Hematopoietic multipotent progenitor cell treated with erythropoietin and hydrocortisone succinate and interleukin-3 and kit ligand, for 6 days (in vitro differentiated cells): Measurements from ENCODE around the gene GSG1L.

Source experiments
- DNase-seq: peaks from one replicate; pipeline ENCODE4 v3.0.0-alpha.2; 2015

GSG1L gene

DNA sequence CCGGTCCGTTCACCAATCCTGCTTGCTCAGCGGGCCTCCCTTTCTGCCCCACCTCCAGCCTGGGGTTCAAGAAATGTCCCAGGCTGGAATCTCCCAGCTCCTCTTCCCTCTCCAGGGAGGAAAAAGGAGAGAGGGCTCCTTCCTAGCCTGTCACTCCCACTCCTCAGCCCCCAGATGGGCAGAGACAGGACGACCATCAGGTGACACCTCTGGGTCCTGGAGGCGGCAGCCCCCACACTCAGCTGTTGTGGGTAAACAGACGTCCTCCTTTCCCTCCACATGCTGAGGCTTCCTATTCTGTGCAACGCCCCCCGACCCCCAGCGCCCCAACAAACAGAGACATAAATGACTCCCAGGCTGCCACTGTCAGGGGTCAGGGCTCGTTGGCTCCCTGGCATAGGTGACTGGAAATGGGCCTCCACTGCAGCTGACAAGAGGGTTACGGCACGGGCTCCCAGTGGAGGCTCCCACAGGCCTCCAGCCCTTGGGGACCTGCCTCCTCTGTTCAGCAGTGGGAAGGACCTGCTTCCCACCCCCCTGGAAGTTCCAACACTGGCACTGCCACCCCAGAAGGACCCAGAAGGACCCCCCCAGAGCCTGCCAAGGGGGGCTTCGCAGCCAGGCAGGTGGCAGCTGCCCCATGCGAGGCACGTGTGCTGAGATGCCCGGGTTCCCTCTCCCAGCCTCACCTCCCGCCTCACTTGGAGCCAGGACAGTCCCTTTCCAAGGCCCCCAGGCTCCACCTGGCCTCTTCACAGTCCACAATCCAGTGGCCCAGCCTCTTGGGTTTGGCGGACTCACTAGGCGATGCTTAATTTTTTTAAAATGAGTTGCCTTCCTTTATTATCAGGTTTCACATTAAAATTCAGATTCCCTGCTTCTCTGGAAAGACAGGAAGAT, 281.3 kb downstream of the GSG1L start:
- no peak for DNase-seq

DNA sequence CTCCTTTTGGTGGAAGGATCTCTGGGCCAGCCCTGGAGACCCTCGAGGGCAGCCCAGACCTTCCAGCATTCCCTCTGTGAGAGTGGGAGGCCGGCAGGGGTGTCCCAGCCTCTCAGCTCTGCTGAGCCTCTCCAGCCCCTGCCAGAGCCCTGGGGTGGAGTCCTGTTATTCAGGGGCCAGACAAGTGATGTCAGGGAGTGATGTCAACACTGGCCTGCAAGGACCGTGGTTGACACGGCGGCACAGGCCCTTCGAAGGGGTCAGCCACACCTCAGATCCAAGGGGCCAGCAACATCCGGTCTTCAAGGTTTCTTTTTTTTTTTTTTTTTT, 282.4 kb downstream of the GSG1L start:
- DNase-seq: no peak

DNA sequence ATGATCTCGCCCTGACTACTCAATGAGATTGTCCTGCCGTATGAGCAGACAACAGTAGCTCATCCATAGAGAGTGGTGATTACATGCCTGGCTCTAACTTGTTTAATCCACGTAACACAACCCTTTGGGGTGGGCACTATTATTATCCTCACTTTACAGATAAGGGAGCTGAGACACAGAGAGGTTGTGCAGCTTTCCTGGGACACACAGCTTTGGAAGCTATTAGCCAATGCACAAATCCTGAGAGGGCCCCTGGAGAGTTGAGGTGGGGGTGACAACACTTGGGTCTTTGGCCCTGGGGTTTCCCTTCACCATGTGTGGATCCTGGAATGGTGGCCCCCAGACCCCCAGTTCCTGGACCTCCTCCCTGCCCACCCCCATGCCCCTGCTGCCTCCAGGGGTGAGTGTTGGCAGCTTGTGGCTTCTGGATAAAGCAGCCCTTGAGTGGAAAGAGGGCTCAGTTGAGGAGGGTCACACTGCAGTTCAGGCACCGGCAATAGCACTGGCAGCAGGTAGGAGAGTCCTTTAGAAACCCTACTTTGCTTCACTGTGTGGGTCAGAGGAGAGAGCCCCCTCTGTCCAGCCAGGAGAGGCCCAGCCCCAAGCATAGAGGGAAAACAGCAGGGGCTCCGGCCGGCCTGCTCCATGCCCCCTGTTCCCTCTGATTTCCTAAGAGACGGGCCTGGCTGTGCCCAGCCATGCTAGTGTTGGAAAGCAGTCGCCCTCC, 282.9 kb downstream of the GSG1L start:
- no peak for DNase-seq

DNA sequence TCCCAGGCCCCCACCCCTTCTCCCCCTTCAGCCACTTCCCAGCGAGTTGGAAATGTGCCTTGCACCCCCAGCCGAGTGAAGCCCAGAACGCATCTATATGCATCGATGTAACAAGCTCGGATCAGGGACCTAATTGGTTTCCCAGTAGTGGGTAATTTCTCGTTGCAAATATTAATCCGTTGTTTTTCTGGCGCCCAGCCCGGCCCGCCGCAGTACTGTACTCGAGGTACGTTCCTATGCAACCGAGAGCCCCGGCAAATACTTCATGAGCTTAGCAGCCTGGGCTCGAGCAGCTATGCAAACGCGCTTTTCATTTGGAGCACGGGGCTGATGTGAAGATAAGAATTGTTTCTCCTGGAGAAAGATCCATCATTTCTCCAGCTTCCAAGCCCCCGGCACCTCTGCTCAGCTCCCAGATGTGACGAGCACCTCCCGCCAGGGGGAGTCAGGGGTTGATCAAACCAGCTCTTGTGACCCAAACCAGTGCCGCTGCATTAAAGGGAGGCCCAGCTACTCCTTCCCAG, 283.8 kb downstream of the GSG1L start:
- DNase-seq: no peak

DNA sequence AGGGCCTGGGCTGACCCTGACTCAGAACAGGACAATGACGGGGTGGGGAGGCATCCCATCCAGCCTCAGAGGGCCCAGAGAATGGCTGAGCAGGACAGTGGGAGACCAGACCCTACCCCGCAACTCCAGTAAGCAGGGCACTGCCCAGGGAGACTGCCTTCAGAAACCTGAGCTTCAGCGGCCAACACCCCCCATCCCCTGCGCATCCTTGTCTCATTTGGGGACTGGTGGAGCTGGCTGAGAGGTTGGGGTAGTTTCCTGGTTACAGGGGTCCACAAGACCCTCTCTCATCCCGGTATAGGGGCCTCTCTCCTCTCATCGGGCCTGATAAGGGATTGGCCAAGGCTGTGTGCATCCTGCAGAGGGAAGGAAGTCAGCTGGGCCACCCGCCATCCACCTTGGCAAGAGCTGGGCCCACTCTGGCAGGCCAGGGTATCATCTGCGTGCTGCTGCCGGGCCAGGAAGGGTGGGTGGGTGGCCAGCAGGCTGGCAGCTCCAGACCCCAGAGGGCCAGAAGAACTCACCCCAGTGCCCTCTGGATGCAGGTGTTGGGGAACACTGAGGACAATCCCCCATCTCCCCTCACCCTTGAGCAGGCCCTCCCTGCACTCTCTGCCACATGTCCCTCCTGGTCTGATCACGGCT, 284.5 kb downstream of the GSG1L start:
- DNase-seq: no peak

DNA sequence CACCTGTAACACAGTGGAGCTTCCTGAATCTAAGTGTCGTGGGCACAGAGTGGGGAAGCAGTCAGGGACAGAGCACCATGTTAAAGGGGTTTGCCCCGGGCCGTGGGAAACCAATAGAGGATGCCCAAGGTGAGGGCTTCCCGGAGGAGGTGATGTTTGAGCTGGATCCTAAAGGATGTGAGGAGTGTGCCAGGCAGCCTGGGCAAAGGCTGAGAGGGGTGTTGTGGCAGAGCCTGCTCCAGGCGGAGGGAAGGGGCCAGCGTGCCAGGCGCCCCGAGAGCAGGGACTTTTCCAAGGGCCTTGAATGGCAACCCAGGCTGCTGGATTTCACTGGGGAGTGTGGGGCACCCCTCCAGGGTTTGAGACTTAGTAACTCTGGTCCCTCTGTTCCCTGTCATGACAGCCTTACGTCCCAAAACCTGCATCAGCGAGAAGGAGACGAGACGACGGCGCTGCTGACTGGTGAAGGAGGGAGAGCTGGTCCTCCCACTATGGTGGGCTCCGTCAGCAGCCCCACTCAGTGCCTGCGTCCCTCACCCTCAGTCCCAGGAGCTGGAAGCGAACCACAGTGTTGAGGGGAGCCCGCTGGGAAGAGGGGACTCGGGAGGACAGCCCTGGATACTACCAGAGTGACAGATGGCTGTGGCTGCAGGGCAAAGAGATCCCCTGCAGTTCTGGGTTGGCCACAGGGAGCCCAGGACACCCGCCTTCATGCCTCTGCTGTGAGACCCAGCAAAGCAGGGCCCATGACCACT, 285.2 kb downstream of the GSG1L start:
- no peak for DNase-seq

DNA sequence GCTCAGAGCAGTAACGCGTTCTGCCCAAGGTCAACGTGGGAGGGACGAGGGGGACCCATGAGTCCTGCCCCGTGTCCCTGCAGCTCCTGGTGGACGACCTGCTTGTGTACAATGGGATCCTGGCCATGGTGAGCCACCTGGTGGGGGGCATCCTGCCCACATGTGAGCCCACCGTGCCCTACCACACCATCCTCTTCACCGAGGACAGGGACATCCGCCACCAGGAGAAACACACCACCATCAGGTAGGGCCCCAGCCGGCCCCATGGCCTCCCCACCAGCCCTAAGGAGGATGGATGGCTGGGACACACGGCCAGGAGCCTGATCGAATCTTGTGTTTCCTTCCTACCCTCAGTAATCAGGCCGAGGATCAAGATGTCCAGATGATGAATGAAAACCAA, 286.0 kb downstream of the GSG1L start:
- no peak for DNase-seq

DNA sequence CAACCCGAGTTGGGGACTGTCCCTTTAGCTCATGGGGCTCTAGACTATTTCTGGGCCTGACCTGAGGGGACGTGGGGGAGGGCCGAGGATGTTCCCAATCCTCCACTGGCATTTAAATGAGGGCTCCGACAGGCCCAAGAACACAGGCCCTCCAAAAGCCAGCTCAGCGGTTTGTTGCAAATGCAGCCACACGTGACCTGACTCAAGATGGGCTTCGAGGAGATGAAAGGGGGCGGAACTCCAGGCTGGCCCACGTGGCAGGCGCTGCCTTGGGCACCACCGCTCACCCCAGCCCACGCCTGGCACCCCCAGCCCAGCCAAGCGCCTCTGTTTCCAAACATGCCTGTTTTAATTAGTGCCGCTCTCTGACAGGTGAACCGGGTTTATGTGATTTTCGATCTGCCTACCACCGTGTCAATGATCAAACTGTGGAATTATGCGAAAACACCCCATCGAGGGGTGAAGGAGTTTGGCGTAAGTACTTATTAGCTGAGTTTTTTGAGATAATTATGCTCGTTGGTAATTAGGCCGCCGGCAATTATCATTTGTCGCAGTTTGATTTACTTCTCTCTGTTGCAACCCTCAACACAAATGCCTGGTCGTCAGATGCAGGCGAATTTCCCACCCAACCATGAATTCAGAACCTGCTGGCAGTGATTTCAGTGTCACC, 286.8 kb downstream of the GSG1L start:
- DNase-seq: no peak

DNA sequence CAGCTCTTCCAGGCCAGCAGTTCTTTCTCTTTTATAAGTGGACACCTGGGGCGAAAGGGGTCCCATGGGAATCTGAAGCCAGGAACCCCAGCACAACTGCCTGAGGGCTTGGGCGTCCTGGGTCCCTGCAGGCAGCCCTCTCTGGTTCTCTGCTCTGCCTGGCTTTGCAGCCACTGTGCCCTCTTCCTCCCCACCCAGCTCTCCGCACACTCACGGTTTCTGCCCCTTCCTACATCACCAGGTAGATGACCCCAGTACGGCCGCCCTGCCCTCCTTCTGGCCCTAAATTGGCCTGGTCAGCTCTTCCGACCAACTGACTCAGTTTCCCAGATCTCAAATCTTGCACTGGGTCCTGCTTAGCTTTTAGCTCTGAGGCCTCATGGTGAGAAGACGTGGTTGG, 288.3 kb downstream of the GSG1L start:
- no peak for DNase-seq

DNA sequence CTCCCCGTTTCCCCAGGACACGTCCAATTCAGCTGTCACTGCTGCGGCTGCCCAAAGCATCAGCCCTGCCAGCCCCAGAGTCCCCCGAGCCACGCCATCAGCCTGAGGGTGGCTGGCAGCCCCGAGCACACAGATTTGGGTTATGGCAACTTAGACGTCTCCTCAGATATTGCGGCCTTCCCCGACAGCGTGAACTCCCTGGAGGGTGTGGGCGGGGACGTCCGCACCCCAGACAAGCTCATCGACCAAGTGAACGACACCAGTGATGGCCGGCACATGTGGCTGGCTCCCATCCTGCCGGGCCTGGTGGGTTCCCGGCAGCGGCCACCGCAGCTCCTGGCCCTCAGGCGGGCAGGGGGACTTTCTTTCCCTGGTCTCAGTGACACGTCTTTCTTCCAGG, 288.7 kb downstream of the GSG1L start:
- DNase-seq: no peak

DNA sequence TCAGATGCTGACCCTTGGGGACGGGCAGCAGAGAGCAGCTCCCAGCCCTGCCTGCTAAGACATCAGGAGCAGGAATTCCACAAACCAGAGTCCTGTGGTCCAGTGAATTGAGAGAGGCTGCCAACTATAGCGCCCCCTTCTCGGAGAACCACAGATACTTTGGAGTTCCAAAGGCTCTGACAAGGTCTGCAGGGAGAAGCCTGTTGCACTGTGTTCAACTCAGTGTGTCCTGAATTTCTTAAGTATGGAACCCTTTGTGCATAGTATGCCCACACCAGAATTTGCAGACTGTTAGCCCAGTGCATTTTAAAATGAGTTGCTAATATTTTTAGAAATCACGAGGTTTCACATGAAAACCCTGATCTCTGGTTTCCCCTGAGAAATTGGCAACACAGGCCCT, 290.2 kb downstream of the GSG1L start:
- DNase-seq: no peak

DNA sequence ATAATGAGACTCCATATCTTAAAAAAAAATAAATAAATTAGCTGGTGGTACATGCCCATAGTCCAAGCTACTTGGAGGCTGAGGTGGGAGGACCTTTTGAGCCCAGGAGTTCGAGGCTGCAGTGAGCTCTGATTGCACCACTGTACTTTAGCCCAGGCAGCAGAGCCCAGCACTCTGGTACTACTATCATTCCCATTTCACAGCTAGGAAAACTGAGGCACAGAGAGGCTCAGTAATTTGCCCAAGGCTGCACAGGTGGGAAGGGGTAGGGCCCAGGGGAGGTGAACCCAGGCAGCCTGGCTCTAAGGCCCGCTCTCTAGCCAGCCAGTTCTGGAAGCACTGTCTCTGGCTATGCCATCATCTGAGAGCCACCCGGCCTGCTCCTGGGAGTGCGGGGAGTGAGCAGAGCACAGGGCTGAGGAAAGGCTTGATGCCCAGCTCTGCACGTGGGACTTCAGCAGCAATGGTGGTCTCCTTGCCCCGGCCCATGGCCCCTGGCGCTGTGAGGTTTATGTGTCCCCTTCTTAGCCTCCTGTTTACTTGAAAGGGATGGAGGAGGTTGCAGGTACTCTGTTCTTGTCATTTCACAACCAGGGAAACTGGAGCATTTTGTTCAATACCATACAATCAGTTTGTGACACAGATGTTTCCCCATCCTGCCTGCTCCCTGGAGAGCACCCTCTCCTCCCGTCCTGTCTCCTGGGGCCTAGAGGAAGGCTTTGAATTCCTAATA, 291.3 kb downstream of the GSG1L start:
- DNase-seq: no peak

DNA sequence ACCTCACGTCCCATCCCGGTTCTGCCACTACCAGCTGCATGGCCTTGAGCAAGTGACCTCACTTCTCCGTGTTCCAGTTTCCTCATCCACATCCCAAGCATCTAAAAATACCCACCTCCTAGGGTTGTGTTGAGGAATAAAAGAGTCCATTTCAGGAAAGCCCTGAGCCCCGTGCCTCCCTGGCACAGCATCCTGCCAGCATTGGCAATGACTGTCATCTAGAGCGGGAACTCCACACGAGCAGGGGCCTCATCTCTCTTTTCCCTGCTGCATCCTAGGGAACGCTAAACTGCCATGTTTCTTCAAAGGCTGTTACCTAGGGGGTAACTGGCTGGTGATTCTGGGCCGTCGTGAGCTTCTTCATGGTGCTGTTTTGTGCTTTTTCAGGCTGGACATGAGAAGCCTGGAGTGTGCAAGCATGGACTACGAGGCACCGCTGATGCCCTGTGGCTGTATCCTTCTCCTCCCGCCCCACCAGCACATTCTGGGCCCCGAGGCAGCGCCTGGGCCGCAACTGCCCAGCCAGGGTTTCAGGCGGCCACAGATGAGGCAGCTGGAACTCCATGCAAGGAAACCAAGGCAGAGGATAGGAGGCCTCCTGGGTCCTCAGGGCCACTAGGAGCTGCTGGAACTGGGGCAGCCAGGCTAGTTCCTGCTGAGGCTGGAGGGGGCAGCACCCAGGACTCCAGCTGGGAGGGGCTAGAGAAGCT, 292.2 kb downstream of the GSG1L start:
- DNase-seq: no peak

DNA sequence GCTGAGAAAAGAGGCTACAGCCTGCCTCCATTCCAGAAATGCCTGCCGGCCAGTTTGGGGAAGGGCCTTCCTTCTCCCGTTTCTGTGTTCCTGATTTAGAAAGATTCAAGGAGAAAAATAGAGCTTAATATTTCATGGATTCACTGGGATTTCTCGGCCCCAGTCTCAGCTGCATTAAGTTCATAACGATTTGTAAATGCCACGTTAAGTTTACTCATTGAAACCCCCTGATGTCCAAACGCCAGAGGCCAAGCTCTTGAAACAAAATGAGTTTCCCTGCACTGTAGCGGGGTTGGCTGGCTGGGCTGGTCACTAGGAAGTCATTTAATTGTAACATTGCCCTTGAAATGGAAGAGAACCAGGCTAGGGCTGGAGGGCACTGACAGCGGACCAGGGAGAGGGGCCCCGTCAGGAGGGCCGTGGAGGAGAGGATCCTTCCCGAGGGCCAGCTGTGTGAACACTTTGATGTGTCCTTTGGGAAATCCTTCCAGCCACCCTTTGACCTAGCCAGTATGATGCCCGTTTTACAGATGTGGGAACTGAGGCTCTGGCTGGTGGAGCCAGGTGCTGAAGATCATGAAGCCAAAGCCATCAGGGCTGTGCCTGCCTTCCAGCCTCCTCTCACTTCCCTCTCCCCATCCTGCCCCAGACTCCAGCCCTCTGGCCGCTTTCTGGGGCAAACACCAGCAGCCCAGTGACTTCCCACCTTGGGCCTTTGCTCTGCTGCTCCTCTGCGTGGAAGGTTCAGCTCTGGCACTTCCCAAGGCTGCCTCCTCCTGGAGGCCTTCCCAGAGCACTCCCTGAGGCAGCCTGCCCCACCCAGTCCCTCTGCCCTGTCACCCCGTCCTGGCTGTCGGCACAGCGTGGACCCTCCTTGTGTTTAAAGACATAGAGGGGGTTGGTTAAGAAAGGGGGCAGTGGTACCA, 293.0 kb downstream of the GSG1L start:
- no peak for DNase-seq

DNA sequence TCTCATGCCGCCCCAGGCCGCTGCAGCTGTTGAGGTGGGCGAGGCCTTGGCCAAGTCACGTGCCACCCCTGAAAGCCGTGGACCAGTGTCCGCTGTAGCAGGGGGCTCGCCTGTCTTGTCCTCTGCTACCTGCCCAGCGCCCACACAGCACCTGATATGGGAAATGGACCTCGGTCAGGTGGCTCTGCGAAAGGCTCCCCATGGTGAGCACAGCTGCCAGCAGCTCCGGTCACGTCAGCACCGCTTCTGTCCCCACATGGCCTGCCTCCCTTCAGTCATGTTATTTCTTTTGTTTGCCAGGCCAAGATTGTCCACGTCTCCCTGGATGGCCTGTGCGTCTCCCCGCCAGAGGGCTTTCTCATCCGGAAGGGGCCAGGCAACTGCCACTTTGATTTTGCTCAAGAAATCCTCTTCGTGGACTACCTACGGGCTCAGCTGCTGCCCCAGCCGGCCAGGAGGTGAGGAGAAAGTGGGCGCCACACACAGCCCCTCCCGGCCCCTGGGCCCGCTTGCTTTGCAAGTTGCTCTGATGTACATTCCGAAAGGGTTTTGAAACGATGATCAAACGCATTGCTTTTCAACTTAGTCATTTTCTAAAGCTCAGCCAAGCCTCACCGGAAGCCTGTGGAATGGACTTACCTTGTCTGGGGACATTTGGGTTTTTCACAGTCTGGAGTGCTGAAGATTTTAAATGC, 293.8 kb downstream of the GSG1L start:
- no peak for DNase-seq

DNA sequence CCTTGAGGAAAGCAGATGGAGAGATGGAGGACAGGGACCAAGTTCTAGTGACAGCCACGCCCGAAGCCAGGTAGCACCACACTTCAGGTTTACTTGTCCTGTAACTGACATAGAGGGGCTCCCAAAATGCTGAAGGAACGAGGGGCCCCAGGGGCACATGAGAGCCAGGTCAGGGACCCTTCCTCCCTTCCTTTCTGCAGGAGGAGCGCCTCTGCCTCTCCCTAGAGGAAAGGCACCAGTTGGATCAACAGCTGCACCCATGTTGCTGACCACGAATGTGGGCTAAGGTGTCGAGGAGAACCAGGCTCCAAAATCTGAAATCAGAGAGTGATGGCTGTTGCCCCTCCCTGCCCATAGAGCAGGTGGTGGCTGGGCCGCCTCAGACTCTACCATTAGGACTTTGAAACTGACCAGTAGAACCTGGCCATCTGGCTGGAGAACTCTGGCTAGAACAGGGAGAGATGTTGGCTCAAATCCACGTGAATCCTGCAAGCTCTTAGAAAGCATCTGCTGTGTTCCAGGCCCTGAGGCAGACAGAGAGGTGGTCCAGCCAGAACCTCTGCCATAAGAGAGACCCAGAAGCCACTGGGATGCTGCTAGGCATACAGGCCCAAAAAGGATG, 294.8 kb downstream of the GSG1L start:
- no peak for DNase-seq

DNA sequence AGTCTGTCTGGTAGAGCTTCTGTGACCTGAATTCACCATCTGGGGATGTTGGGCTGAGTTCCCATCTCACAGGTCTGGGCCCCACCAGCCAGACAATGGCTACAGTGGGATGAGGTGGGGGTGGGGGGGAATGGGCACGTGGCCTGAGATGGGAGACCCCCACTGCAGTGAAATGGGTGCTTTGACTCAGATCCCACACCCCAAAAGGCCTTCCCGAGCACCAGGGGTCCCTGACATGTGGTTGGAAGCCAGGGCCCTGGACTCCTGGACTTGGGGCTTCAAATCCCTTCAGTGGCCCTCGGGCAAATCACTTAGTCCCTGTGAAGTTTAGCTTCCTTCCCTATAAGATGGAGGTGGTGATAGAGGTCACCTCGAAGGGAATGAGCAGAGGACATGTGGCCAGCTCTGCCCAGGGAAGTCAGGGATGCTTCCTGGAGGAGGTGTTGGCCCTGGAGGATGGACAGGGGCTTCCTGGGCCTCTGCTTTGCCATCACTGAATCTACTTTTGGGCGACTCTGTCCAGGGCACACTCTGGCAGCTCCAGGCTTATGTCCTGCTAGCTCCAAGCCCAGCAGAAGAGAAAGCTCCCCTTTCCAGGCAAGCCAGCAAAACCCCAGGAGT, 295.4 kb downstream of the GSG1L start:
- DNase-seq: no peak

DNA sequence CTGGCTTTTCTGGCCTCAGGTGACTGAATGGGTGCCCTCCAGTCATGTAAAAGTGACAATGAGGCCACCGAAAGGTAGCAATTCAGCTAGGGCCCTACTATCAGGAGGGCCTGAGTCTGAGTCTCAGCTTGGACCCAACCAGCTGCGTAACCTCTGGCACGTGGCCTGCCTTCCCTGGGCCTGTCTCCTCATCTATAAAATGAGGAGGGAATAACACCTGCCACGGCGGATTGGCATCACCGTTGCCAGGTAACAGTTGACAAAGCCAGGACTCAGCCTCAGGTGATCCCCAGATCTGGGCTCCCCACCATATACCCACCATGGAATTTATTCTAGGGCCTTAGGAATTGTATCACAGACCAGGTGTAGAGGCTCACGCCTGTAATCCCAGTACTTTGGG, 296.4 kb downstream of the GSG1L start:
- no peak for DNase-seq
